Bronchial epithelial cell (primary cell): ENCODE results near the gene SEMA3A. TPM values are rescaled to one million over a fixed set of nuclear protein-coding genes. Genes with fewer than 3 reads are reported as not detected.
A peak's percentile ranks its signal among the peaks of the same experiment; 100 is the strongest.

Experiments
- DNase-seq: peaks from one replicate; pipeline ENCODE4 v3.0.0-alpha.2; 2010; ENCODE audit warnings: low read depth
- FAIRE-seq: peaks from 2 replicates; lab custom pipeline; 2011; peaks lifted over from hg19 to GRCh38; lab: Jason Lieb, UNC
- H3K27me3 ChIP-seq: 2 replicates; pipeline ENCODE4 v1.5.1; 2011; ENCODE audit warnings: low read length; ENCODE audit not compliant: control insufficient read depth, insufficient read depth
- H3K36me3 ChIP-seq: 2 replicates; pipeline ENCODE4 v1.5.1; 2011; ENCODE audit warnings: low read length; ENCODE audit not compliant: control insufficient read depth, insufficient read depth
- H3K4me3 ChIP-seq: 2 replicates; pipeline ENCODE4 v1.5.1; 2011; ENCODE audit warnings: mild to moderate bottlenecking, low read depth, low read length, control low read depth
- CTCF ChIP-seq: IDR thresholded peaks from 2 replicates; pipeline ENCODE4 v1.5.1; 2011; ENCODE audit warnings: mild to moderate bottlenecking, moderate library complexity, low read length, control low read depth, inconsistent platforms; ENCODE audit not compliant: insufficient read depth, severe bottlenecking
- total RNA-seq: library from RNA; depleted of rRNA; stranded (reverse); fragments of >200 nt; gene quantifications from 2 replicates; pipeline ENCODE4 v1.2.1, GENCODE V29; 2014

The SEMA3A gene
- total RNA-seq, 1 donor from 2014 or later, result 57.7 TPM

GRCh38 chr7:84207025-84207424 lies 12.4 kb upstream of the SEMA3A start:
- no peak for FAIRE-seq
- no peaks in the 10 kb centered on the region for H3K36me3 ChIP-seq
- no peak overlapping the region for H3K4me3 ChIP-seq
- no peaks in the 10 kb centered on the region for H3K27me3 ChIP-seq
- DNase-seq, result peak; percentile 59
- no peak for TF ChIP-seq CTCF

GRCh38 chr7:84204655-84205054 lies 10.1 kb upstream of the SEMA3A start:
- FAIRE-seq, result no peak

GRCh38 chr7:84202855-84203254 lies 8.3 kb upstream of the SEMA3A start:
- H3K4me3 ChIP-seq, result no peak overlapping the region
- TF ChIP-seq CTCF, result no peak
- H3K36me3 ChIP-seq, result no peaks in the 10 kb centered on the region
- no peaks in the 10 kb centered on the region for H3K27me3 ChIP-seq
- FAIRE-seq, result no peak
- peak; percentile 72 for DNase-seq

More at GRCh38 chr7:84204655-84205054, 10.1 kb upstream of the SEMA3A start:
- Histone ChIP-seq H3K27me3 (no peaks in the 10 kb centered on the region), H3K4me3 (no peak overlapping the region), H3K36me3 (no peaks in the 10 kb centered on the region)
- peak; percentile 72 for DNase-seq
- TF ChIP-seq CTCF, result no peak

- DNase-seq (peak; percentile 91), FAIRE-seq (no peak)
- H3K4me3 ChIP-seq, result no peak overlapping the region
- no peaks in the 10 kb centered on the region for H3K36me3 ChIP-seq
- no peaks in the 10 kb centered on the region for H3K27me3 ChIP-seq
- no peak for TF ChIP-seq CTCF
These were observed 6.3 kb upstream of the SEMA3A start for GRCh38 chr7:84200859-84201258.

- no peaks in the 10 kb centered on the region for H3K36me3 ChIP-seq
- DNase-seq (no peak), FAIRE-seq (no peak)
- H3K27me3 ChIP-seq, result no peaks in the 10 kb centered on the region
- no peak for TF ChIP-seq CTCF
- H3K4me3 ChIP-seq, result no peak overlapping the region
These were observed 4.6 kb upstream of the SEMA3A start for GRCh38 chr7:84199216-84199615.

GRCh38 chr7:84196084-84196503 lies 1.5 kb upstream of the SEMA3A start:
- Histone ChIP-seq H3K4me3 (peak overlapping the region; percentile 15), H3K36me3 (no peaks in the 10 kb centered on the region), H3K27me3 (no peaks in the 10 kb centered on the region)
- no peak for TF ChIP-seq CTCF
- FAIRE-seq (no peak), DNase-seq (peak; percentile 63)
